GM06990 (cell line): ENCODE results near the gene AMELX.

Source experiments
- DNase-seq: peaks from one replicate; pipeline ENCODE4 v3.0.0-alpha.2; 2011; ENCODE audit not compliant: insufficient read length; ENCODE audit errors: extremely low read depth
- H3K27me3 ChIP-seq: replicated peaks from 2 replicates; pipeline ENCODE4 v1.6.0; 2011; ENCODE audit warnings: low read length; ENCODE audit not compliant: control insufficient read depth, insufficient read depth
- H3K36me3 ChIP-seq: 2 replicates; pipeline ENCODE4 v1.5.1; 2011; ENCODE audit warnings: low read length; ENCODE audit not compliant: control insufficient read depth, insufficient read depth
- H3K4me3 ChIP-seq: replicated peaks from 2 replicates; pipeline ENCODE4 v1.5.1; 2011; ENCODE audit warnings: low read depth, mild to moderate bottlenecking, control low read depth, low read length
- CTCF ChIP-seq: IDR thresholded peaks from 2 replicates; pipeline ENCODE4 v1.5.1; 2011; ENCODE audit warnings: low read length, control low read depth, mild to moderate bottlenecking, inconsistent platforms; ENCODE audit not compliant: insufficient read depth, poor library complexity, severe bottlenecking

The AMELX gene

GRCh38 chrX:11293113-11293512 is at the start of gene AMELX:
AMELX (plus strand) TSS chrX:11293413; CDS start chrX:11294789, 1,376 bp downstream.
- no peak for DNase-seq
- Histone ChIP-seq H3K36me3 (no peaks in the 10 kb centered on the region), H3K4me3 (no peak within 1 kb of the TSS), H3K27me3 (no peaks in the 10 kb centered on the region; the same call in 1 of the 2 replicates)
- no peak for TF ChIP-seq CTCF

GRCh38 chrX:11244636-11245035 is 48.6 kb upstream of the AMELX start:
- TF ChIP-seq CTCF: no peak
- Histone ChIP-seq H3K36me3 (no peaks in the 10 kb centered on the region), H3K27me3 (no peaks in the 10 kb centered on the region), H3K4me3 (no peak overlapping the region)
- no peak for DNase-seq

- no peaks in the 10 kb centered on the region for H3K36me3 ChIP-seq
- DNase-seq: no peak
- no peak for TF ChIP-seq CTCF
- H3K4me3 ChIP-seq: no peak overlapping the region
- no peaks in the 10 kb centered on the region for H3K27me3 ChIP-seq
Measured at GRCh38 chrX:11254417-11255109, 38.6 kb upstream of the AMELX start.

GRCh38 chrX:11257290-11257689 is 35.9 kb upstream of the AMELX start:
- no peak for TF ChIP-seq CTCF
- H3K27me3 ChIP-seq: no peaks in the 10 kb centered on the region
- no peak overlapping the region for H3K4me3 ChIP-seq
- no peaks in the 10 kb centered on the region for H3K36me3 ChIP-seq
- no peak for DNase-seq

- no peak for TF ChIP-seq CTCF
- no peaks in the 10 kb centered on the region for H3K27me3 ChIP-seq
- no peak for DNase-seq
- H3K36me3 ChIP-seq: no peaks in the 10 kb centered on the region
- no peak overlapping the region for H3K4me3 ChIP-seq
Measured at GRCh38 chrX:11257711-11258110, 35.5 kb upstream of the AMELX start.

GRCh38 chrX:11259437-11259836 is 33.8 kb upstream of the AMELX start:
- H3K4me3 ChIP-seq: no peak overlapping the region
- H3K27me3 ChIP-seq: no peaks in the 10 kb centered on the region
- peak; percentile 13 for DNase-seq
- no peaks in the 10 kb centered on the region for H3K36me3 ChIP-seq
- no peak for TF ChIP-seq CTCF
